SK-N-DZ (cell line): ENCODE measurements around the gene PGM2. TPM values are rescaled to one million over a fixed set of nuclear protein-coding genes. Genes with fewer than 3 reads are reported as not detected.
"Not testable (repeated sequence)": the region's sequence is repeated elsewhere in the genome, so short reads cannot be mapped to it uniquely, and the experiment has no call there.

Experiments used
- DNase-seq: peaks from one replicate; pipeline ENCODE4 v3.0.0-alpha.2; 2015; ENCODE audit warnings: low spot score
- polyA plus RNA-seq, 2 experiments: library from polyadenylated mRNA; depleted of rRNA; stranded (reverse); fragments of >200 nt; gene quantifications; 2 replicates each; pipeline ENCODE4 v1.2.3, GENCODE V29; 2014

PGM2 gene
- 23.6 and 34.1 TPM in 2 replicates for polyA plus RNA-seq (2014; cell fraction: cytosol; rRNA removed)
- polyA plus RNA-seq (2014; cell fraction: nucleus; rRNA removed) = 20.3 and 24.4 TPM in 2 replicates

DNA sequence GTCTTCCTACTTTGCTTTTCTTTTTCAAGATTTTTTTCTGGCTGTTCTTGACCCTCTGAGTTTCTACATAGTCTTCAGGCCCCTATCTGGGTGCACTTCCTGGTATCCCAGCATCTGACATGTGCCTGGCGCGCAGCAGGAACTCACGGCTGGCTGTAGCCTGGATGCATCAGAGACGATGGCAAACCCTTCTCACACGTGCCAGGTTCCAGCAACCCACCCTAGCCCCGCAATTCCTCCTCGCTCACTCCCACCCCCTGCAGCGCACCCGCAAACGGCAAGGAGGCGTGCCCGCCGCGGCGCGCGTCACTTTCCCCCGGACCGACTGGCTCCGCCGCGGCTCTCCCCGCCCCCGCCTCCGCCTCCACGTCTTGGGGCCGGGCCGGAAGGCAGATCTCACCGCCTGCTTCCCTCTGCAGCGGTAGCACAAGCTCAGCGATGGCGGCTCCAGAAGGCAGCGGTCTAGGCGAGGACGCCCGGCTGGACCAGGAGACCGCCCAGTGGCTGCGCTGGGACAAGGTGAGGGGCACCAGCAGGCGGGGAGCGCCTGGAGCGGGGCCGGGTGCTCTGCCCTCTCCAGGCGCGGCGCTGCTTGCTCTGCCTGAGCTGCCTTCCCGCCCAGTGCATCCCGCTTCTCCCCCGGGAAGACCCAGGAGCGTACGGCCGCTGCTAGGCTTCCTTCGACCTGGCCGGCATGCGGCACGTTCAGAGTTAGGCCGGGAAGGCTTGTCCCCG lies at the start of gene PGM2:
Gene PGM2 (plus strand): TSS at position 392 of the 735 bp plus-strand sequence. CDS start 47 bp downstream, at position 439.
- peak; percentile 73 for DNase-seq

DNA sequence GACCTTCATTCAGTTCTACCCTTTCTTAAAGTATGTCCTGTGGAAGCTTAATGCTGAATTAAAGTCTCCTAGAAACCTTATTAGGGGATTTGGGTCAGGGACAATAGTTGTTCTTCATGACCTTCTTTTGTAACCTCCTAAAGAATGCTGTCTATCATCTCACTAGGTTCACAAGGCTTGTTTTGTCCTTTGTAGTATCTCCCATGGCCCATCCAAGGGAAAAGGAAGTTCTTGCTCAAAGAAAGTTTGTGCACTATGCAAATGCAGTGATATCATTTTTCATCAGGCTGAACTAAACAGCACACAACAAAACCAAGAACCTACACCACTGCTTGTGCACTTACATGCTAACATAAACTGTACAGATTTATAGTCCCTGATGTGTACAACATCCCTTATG lies 46.6 kb upstream of the PGM2 start:
- no peak for DNase-seq

DNA sequence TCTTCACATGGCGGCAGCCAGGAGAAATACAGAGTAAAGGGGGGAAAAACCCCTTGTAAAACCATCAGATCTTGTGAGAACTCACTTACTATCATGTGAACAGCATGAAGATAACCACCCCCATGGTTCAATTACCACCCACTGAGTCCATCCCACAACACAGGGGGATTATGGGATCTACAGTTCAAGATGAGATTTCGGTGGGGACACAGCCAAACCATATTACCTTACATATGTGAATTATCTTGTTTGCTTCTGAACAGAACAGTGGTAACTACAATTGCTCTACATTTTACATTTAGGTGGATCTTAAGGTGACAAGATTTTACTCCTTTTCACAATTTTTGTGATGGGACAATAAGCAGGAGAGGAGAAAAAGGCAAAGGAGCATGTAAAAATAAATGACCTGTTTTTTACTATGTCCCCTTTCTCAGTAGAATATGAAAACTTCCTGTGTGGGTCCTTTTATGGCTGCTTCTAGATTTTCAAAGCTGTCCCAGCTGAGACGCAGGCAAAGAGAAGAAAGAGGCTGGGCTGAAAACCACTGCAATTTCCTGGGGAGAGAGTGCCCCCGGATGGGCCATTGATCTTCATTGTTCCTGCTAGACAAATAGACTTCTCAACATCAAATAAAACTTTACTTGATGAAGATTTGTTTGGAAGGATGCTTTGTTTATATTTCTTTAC lies 45.9 kb upstream of the PGM2 start:
- DNase-seq = no peak

DNA sequence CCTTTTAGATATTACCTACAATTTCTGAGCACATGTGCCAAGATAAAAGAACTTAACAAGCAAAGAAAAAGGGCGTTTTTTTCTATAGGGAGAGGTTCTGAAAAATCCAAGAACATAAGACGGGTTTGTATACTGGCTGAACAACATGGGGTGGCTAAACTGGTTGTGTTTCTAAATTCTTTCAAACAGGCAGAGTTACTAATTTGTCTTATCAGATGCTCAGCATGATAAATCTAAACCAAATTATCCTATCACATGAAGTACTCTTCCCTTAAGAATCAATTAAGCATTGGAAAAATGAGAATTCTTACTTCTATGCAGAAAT lies 45.4 kb upstream of the PGM2 start:
- no peak for DNase-seq

DNA sequence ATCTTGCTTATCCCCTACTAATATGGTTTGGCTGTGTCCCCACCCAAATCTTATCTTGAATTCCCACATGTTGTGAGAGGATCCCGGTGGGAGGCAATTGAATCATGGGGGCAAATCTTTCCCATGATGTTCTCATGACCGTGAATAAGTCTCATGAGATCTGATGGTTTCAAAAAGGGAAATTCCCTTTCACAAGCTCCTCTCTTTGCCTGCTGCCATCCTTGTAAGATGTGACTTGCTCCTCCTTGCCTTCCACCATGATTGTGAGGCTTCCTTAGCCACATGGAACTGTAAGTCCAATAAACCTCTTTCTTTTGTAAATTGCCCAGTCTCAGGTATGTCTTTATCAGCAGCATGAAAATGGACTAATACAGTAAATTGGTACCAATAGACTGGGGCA lies 40.2 kb upstream of the PGM2 start:
- not testable (repeated sequence) for DNase-seq

DNA sequence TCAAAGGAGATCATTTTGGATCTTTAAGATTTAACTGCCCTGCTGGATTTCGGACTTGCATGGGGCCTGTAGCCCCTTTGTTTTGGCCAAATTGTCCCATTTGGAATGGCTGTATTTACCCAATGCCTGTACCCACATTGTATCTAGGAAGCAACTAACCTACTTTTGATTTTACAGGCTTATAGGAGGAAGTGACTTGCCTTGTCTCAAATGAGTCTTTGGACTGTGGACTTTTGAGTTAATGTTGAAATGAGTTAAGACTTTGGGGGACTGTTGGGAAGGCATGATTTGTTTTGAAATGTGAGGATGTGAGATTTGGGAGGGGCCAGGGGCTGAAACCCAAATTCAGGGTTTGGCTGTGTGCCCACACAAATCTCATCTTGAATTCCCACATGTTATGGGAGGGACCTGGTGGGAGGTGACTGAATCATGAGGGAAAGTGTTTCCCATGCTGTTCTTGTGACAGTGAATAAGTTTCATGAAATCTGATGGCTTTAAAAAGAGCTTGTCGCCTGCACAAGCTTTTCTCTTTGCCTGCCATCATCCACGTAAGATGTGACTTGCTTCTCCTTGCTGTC lies 38.5 kb upstream of the PGM2 start:
- not testable (repeated sequence) for DNase-seq

DNA sequence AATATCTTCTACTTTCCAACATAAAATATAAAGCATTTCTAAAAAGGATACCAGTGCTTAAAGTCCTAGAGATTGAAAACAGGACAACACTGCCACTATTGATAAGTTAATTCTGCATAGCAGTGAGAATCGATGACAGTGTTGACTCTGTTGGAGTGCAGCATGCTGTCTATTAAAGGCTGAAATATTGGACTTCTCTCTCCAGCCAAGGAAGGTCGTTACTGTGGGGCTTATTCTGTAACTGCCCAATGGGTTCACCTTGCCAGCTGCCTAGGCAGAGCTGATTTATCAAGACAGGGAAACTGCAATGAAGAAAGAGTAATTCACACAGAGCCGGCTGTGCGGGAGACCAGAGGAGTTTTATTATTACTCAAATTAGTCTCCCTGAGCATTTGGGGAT lies 37.7 kb upstream of the PGM2 start:
- no peak for DNase-seq

DNA sequence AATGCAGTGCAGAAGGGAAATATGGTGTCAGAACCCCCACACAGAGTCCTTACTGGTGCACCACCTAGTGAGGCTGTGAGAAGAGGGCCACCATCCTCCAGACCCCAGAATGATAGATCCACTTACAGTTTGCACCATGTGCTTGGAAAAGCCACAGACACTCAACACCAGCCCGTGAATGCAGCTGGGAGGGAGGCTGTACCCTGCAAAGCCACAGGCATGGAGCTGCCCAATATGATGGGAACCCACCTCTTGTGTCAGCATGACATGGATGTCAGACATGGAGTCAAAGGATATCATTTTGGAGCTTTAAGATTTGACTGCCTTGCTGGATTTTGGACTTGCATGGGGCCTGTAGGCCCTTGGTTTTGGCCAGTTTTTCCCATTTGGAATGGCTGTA lies 34.2 kb upstream of the PGM2 start:
- no peak for DNase-seq

DNA sequence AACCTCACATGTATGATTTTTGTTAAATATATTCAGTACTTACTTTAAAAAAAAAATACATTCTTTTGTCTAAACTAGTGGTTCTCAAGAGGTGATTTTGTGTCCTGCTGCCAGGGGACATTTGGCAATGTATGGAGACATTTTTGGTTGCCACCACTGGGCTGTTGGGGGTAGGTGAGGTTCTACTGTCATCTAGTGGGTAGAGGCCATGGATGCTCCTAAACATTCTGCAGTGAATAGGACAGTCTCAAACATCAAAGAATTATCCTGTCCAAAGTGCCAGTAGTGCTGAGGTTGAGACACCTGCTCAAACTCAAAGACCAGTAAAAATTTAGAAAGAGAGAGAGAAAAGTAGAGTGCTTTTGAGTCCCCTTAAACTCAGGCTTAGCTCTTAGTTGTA lies 32.9 kb upstream of the PGM2 start:
- DNase-seq = no peak

DNA sequence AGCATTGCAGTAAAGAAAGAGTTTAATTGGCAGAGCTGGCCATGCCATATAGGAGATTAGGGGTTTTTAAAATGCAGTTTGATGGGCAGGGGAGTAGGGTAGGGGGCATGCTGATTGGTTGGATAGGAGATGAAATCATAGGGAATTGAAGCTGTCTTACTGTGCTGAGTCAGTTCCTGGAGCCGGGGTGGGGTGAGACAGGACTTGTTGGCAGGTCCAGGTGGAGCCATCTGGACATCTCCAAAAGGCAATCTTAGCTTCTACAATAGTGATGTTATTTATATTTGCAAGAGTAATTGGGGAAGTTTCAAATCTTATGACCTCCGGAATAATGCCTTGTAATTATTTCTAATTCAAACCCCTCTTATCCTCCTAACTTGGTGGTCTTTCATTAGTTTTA lies 32.4 kb upstream of the PGM2 start:
- no peak for DNase-seq

DNA sequence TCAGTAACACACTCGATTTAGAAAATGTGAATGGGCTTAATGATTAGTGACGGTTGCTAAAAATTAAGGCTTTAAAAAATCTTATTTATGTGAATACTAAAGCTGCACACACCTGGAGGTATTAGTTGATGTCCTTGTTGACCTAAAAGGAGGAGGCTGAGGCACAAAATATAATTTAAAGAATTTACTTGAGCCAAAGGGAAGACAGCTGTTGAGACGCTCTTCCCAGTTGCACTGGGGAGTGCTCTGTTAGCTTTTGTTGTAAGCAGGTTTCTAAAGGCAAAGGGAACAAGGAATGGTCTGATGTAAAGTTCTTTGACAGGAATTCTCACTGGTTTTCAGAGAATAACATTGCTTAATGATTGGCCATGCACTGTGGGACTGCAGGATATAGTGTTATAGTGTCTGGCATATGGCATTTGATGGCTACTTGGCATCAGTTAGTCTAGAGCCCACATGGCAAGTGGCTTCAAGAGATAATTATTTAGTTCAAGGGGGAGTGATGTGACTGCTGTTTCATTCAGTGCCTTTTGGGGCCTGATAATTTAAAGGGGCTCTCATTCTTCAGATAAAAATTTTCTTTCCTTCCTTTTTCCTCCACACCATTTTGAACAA lies 30.8 kb upstream of the PGM2 start:
- no peak for DNase-seq

DNA sequence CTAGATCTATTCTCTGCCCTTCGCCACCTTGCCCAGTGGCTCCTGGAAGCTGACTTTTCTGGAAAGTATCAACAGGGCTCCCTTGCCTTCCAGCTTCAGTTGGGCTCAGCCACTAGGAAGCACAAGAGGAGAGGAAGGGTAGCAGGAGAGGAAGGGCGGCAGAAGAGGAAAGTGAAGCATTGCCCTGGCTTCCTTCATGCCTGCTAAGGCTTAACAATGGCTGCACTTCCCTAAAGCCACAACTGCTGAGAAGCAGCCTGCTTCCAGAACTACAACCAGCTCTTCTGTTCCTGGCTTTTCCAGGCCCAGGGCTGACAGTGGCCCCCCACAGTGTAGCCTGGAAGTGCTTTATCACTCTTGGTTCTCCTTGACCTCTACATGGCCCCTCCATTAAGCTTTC lies 29.1 kb upstream of the PGM2 start:
- no peak for DNase-seq

DNA sequence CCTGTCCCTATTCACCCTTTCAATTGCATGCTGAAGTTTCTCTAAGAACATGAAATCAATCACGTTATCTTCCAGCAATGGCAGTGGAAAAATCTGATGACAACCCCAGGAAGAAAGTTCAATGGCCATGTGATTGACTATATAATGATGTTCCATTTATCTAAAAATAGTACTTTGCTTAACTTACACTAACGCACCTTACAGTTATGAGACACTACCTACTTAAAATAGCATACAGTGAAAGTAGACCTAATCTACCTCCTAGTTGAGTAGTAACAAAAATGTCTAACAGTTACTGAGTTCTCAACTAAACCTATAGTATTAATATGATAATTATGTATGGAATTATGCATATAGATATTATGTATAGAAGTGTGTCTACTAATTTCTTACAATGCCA lies 28.6 kb upstream of the PGM2 start:
- no peak for DNase-seq

DNA sequence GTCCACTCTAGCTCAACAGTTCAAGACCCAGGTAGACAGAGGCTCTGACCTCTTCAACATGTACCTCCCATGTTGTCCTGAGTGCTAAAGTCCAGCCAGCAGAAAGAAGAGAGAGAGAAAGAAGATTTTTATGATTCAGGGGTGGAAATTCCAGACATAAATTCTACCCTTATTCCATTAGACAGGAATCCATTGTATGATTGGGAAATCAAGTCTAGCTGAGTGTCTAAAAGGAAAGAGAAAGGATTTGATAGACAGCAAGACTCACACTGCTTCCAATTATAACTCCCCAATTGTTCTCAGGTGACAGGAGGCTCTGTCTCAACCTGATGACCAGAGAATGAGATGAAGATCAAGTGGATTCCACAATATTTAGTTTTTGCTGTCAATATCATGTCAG lies 27.9 kb upstream of the PGM2 start:
- no peak for DNase-seq

DNA sequence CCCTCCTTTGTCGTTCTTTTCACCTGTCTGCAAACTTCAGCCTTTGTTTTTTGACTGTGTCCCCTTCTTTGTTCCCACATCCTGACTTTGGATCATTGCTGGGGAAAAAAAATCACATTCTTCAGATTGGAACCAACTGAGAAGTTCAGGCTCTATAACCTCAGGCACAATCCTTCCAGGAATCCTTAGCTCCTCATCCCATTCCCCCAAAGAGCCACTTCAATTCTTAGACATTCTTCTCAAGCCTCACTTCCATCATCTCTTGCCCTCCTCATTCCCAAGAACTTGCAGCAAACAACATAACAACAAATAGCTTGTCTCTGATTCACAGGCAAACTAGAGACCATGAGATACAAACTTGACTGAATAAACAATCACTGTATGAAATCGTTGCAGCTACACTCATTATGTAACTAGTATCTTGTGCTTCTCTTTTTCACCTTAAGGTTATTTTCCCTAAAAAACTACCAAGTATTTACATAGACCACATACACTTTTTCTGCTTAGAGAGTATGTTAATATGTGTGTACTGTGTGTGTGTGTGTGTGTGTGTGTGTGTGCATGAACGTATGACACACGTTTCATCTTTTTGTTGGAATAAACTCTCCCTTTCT lies 26.4 kb upstream of the PGM2 start:
- no peak for DNase-seq

DNA sequence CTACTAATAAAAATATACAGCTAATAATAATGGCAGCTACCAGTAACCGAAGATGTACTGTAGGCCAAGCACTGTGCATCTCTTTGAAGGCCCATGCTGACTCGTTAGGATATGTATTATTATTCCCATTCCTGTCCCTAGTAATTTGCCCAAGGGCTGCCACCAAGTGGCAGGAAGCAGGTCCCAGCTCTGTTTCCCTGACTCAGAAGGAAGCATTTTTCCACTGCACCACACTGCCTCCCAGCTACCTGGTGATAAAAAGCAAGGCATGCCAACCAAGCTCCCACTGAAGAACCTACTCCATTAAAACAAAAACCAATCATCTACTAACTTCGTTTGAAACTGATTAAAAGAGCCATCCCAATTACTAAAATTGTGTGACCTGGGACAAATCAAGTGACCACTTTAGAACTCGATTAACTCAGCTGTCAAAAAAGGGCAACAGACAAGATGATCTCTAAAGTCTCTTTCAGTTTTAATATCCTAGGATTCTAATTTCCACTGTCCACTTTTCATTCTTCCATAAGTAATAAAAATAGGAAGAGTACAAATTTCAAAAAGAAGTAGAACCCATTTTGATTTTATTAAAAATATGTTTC lies 24.3 kb upstream of the PGM2 start:
- DNase-seq = peak; percentile 77

DNA sequence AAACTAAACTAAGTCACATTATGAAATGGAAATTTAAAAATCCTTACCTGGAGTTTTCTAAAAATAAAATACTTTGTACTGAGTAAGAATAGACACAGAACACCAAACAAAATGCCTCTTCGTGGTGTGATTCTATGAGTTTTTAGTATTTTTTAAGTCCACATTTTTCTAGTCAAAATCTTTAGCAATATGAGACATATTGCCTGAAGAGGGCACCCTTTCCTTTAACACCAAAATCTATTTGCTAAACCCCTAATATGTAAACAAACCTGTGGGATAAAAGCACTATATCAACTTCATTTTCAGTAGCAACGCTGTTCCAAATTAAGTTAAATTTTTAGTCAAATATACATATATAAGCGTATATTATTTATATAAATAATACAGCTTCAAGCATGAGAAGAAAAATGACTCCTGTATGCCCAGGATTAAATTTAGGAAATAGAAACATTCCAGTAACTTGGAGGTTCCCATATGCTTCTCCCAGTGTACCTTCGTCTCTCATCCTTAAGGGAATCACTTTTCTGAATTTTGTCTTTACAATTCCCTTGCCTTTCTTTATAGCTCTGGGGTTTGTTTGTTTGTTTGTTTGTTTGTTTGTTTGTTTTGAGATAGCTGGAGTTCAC lies 23.0 kb upstream of the PGM2 start:
- peak; percentile 50 for DNase-seq

DNA sequence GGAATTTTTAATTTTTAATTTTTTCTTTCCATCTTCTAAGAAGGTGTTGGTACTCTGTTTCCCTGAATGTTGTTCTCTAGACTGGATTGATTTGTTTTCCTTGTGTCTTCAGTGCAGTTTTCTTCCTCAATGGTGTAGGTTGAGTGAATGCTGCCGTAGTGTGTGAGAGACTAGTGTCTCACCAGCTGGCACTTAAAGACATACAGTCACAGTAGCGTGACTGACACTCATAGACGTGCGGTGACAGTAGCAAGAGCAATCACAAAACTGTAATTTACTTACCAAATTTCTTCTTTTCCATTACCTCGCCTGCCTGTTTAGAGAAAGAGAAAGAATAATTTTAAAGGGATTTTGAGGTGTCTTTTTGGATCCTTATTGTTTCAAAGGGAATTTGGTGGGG lies 21.4 kb upstream of the PGM2 start:
- DNase-seq = no peak

DNA sequence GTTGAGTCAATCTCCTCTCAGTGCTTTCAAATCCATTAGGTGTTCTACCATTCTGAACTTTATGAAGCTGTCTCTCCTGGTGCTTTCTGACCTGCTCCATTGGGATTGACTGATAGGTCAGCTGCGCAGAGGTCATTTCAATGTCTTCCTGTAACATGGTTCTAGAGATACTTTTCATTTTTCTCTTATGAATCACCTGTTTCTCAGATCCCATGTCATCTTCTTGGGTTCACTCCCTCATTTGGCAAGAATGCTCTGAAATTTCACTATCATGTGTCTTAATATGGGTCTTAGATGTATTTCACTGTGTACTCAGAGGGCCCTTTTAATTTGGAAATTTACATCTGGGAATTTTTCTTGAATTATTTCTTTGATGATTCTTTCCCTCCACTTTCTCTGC lies 13.8 kb upstream of the PGM2 start:
- no peak for DNase-seq

DNA sequence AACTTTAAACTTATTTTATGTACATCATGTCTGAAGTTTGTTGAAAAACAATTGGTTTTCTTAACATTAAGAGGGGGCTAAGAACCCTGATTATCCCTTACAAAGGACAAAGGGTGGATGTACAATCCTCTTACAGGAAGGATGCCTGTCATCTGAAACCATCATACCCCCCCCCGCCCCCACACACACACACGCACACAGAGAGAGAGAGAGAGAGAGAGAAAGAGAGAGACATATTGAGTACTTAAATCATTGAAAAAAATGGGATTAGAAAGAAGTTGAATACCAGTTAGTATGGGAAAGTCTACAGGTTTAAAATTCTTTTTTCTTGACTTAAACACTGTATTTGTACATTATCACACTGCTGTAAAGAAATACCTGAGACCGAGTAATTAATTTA lies 10.9 kb upstream of the PGM2 start:
- no peak for DNase-seq

DNA sequence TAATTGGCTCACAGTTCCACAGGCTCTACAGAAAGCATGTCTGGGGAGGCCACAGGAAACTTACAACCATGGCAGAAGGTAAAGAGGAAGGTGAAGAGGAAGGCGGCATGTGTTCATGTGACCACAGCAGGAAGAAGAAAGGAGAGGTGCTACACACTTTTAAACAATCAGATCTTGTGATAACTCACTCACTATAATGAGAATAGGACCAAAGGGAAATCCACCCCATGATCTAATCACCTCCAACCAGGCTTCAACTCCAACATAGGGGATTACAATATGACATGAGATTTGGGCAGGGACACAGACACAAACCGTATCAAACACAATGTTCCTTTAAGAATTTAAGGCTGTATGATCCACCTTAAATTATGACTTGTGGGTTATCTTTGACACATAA lies 10.5 kb upstream of the PGM2 start:
- DNase-seq = no peak
